WERI-Rb-1 (cell line): ENCODE results near the gene TK1.

Experiments used
- DNase-seq: peaks from one replicate; pipeline ENCODE4 v3.0.0-alpha.2; 2020
- H3K27ac ChIP-seq: fragments of 250-450 bp; sonication (Bioruptor Pico); 2 replicates; pipeline ENCODE4 v1.5.1; 2020; ENCODE audit warnings: mild to moderate bottlenecking, moderate library complexity
- H3K27me3 ChIP-seq: fragments of 250-450 bp; sonication (Bioruptor Pico); 2 replicates; pipeline ENCODE4 v1.5.1; 2021; ENCODE audit warnings: mild to moderate bottlenecking, low read depth, moderate library complexity; ENCODE audit not compliant: insufficient read depth, severe bottlenecking
- H3K36me3 ChIP-seq: fragments of 250-450 bp; sonication (Bioruptor Pico); 2 replicates; pipeline ENCODE4 v1.5.1; 2020; ENCODE audit warnings: mild to moderate bottlenecking, moderate library complexity
- H3K4me3 ChIP-seq: 2 replicates; pipeline ENCODE4 v1.5.1; 2011; ENCODE audit warnings: low read depth, mild to moderate bottlenecking, control low read depth, low read length
- H3K9me3 ChIP-seq: fragments of 250-450 bp; sonication (Bioruptor Pico); 2 replicates; pipeline ENCODE4 v1.5.1; 2021; ENCODE audit warnings: mild to moderate bottlenecking, moderate library complexity; ENCODE audit not compliant: severe bottlenecking
- TF ChIP-seq, protein P1 (sequence below): IDR thresholded peaks from 2 replicates; pipeline ENCODE4 v1.5.1; 2011; ENCODE audit warnings: low read depth, mild to moderate bottlenecking, control low read depth, inconsistent platforms, low read length

Gene TK1

DNA sequence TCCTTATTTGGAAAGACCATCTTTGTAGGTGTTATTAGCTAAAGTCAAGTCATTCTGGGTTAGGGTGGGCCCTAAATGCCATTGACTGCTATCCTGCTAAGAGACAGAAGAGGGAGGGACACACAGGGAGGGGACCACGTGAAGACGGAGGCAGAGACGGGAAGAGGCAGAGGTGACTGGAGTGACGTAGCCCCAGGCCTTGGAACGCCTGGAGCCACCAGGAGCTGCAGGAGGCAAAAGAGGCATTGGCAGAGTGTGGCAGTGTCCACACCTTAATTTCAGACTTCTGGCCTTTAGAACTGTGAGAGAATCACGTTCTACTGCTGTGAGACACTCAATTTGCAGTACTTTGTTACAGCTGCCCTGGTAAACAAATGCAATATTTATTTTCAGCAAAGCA, 13.6 kb upstream of the TK1 start:
- H3K27ac ChIP-seq, result no peak overlapping the region
- peaks cover 42% of the 10 kb centered on the region for H3K36me3 ChIP-seq
- TF ChIP-seq, protein P1, sequence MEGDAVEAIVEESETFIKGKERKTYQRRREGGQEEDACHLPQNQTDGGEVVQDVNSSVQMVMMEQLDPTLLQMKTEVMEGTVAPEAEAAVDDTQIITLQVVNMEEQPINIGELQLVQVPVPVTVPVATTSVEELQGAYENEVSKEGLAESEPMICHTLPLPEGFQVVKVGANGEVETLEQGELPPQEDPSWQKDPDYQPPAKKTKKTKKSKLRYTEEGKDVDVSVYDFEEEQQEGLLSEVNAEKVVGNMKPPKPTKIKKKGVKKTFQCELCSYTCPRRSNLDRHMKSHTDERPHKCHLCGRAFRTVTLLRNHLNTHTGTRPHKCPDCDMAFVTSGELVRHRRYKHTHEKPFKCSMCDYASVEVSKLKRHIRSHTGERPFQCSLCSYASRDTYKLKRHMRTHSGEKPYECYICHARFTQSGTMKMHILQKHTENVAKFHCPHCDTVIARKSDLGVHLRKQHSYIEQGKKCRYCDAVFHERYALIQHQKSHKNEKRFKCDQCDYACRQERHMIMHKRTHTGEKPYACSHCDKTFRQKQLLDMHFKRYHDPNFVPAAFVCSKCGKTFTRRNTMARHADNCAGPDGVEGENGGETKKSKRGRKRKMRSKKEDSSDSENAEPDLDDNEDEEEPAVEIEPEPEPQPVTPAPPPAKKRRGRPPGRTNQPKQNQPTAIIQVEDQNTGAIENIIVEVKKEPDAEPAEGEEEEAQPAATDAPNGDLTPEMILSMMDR, result no peak
- no peaks in the 10 kb centered on the region for H3K27me3 ChIP-seq
- H3K4me3 ChIP-seq, result no peak overlapping the region
- H3K9me3 ChIP-seq, result no peaks in the 10 kb centered on the region
- DNase-seq, result no peak

DNA sequence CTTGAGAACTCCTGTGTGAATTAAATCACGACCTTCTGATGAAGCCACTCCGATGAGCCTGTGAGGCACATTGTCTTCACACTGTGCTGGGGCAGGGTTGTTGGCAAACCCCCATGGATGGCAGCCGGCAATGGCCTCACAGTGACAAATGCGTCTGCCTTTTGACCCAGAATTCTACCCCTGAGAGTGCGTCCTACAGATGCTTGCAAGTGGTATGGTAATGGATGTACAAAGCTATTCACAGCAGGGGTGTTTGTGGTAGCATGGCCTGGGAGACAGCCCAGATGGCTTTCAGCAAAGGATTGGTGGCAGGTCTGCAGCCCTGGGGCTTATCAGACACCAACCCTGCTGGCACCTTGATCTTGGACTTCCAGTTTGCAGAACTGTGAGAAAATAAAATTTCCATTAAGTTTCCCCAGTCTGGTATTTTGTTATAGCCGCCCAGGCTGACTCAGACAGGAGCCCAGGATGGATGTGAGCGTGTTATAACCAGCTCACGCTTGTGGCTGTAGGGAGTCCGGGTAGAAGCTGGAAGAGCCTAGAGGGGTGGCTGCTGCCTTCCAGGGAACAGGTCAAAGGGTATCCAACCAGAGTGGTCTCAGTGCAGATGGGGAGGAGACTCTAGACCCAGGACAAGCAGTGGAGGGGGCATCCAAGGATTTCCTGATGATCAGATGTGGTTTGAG, 10.4 kb upstream of the TK1 start:
- peak; percentile 46 for DNase-seq
- TF ChIP-seq, protein P1, result no peak
- Histone ChIP-seq H3K36me3 (peaks cover 47% of the 10 kb centered on the region), H3K27me3 (no peaks in the 10 kb centered on the region), H3K4me3 (no peak overlapping the region), H3K9me3 (no peaks in the 10 kb centered on the region), H3K27ac (peak overlapping the region; percentile 11)

DNA sequence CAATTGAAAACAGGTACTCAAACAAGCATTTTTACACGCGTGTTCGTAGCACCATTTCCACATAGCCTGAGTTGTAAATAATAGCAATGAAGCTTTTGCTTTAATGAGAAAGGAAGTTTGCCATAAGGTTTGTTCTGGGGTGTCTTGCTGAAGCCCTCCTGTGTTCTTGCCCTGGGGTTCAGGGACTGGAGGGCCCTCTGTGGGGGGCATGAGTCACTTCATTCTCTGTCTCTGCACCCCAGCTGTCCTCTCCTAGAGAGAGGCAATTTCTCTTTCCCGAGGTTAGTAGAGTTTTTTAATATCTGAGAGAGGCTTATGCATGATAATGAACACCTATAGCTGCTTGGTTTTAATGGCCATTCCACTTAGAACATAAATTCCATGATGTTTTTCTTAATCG, 9.9 kb upstream of the TK1 start:
- no peaks in the 10 kb centered on the region for H3K27me3 ChIP-seq
- no peak overlapping the region for H3K4me3 ChIP-seq
- peaks cover 50% of the 10 kb centered on the region for H3K36me3 ChIP-seq
- TF ChIP-seq, protein P1, result no peak
- no peak overlapping the region; the same call in 1 of the 2 replicates for H3K27ac ChIP-seq
- H3K9me3 ChIP-seq, result no peaks in the 10 kb centered on the region
- DNase-seq, result no peak

DNA sequence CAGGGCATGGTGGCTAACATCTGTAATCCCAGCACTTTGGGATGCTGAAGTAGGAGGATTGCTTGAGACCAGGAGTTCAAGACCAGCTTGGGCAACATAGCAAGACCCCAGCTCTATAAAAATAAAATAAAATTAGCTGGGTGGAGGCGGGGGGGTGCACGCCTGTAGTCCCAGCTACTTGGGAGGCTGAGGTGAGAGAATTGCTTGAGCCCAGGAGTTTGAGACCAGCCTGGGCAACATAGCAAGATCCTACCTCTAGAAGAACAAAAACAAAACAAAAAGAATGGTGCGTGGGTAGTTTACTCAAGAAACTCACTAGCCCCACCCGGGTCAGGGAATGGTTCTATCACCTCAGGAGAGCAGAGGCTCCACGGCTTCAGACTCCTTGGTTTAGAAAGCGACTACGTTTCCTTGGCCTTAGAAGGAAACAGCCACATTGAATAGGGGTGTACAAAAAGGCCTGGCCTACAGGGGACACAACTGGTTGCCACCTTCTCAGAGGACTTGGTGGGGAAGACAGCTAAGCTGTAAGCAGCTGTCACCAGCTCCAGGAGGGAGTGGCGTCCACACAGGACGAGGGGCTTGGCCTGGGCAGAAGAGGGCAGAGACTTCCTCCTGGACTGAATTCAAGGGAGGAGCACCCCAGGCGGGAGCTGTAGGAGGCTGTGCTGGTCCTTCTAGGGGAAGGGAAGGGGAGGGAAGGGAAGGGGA, 716 bp downstream of the TK1 start:
- H3K27ac ChIP-seq, result peak overlapping the region; percentile 93
- peaks cover 54% of the 10 kb centered on the region for H3K36me3 ChIP-seq
- peak; percentile 94 for DNase-seq

DNA sequence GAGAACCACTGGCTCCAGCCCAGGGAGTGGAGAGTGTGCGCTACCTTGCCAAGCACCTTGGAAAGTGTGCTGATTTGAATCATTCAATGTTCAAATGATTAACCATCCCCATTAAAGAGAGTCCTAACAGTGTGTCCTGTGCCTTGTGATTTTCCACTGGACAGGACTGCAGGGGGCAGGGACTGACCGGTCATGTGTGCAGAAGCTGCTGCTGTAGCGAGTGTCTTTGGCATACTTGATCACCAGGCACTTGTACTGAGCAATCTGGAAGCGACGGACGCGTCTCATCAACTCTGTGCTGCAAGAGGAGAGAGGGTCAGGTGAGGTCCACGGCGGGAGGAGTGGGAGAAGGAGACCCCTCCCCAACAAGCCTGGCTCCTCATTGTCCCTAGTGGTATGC, 2.0 kb downstream of the TK1 start:
- Histone ChIP-seq H3K27me3 (no peaks in the 10 kb centered on the region), H3K4me3 (no peak overlapping the region), H3K27ac (no peak overlapping the region), H3K9me3 (no peaks in the 10 kb centered on the region), H3K36me3 (peaks cover 58% of the 10 kb centered on the region)
- no peak for DNase-seq
- TF ChIP-seq, protein P1, result no peak

More for the DNA sequence above, 716 bp downstream of the TK1 start:
- Histone ChIP-seq H3K9me3 (no peaks in the 10 kb centered on the region), H3K27me3 (no peaks in the 10 kb centered on the region), H3K4me3 (peak overlapping the region; percentile 92)
- TF ChIP-seq, protein P1, result peak; percentile 22; the same call in 1 of the 2 replicates

DNA sequence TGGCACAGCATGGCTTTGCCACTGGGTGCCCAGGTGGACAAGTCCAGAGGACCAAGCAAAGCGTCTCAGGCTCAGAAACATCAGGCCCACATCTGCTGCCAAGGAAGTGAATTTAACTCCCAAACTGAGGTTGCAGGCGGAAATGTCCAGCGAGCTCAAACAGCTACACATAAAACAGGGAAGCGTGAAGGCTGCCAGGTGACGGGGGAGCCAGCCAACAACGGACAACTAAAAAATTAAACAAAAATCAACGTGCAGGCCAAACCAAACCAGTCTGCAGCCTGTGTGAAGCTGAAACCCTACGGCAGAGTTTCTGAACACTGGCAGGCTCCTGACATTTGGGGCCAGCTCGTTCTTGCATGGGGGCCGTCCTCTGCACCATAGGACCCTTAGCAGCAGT, 2.5 kb downstream of the TK1 start:
- peaks cover 63% of the 10 kb centered on the region for H3K36me3 ChIP-seq
- H3K4me3 ChIP-seq, result no peak overlapping the region
- H3K27ac ChIP-seq, result no peak overlapping the region
- no peaks in the 10 kb centered on the region for H3K27me3 ChIP-seq
- H3K9me3 ChIP-seq, result no peaks in the 10 kb centered on the region
- TF ChIP-seq, protein P1, result no peak
- no peak for DNase-seq
